Stimulated activated naive CD8-positive, alpha-beta T cell treated with anti-CD3 and anti-CD28 coated beads, Interleukin-15, Interleukin-2, amounts not matched to agents 100 U/mL and 50 U/mL, for 24 hours (primary cell): ENCODE results near the gene ZZZ3.
"Not testable (repeated sequence)": the region's sequence is repeated elsewhere in the genome, so short reads cannot be mapped to it uniquely, and the experiment has no call there.

Experiments
- ATAC-seq: fragments of 150-1000 bp; cut with Tn5 transposase; one replicate; pipeline ENCODE4 v1.10.0; 2021
- DNase-seq: peaks from one replicate; pipeline ENCODE4 v3.0.0; 2021

Gene ZZZ3

DNA sequence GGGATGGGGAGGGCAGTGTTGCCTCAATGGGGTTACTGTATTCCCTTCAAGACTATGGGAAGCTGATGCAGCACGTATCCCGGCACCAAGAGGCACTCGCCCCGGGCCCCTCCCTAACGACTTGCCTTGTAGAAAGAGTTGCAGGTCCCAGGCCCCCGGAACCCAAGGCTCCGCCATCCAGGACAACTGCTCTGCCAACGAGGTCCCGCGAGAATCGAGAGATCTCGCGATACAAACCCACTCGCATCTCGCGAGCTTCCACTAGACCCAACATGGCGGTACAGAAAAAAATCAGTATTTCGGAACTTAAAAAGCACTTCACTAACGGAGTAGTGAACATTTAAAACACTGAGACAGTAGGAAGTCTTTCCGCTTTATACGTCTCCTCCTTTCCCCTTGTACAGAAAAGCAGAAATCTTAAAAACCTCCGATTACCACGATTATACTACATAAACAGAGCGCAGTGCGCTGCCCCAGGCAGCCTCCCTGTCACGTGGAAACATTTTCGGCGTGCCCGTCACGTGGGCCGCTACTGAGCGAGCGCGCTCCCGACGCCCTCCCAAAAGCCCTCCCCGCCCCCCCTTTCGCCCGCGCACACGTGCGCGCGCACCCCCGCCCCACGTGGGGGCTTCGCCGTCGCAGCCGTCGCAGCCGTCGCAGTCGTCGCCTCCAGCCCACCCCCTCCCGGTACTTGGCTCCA is at the start of gene ZZZ3:
Gene ZZZ3 (minus strand): TSS at position 199 of the 700 bp plus-strand sequence. CDS start 49,304 bp downstream, outside the sequence.
- DNase-seq (peak; percentile 89), ATAC-seq (peak; percentile 75)

DNA sequence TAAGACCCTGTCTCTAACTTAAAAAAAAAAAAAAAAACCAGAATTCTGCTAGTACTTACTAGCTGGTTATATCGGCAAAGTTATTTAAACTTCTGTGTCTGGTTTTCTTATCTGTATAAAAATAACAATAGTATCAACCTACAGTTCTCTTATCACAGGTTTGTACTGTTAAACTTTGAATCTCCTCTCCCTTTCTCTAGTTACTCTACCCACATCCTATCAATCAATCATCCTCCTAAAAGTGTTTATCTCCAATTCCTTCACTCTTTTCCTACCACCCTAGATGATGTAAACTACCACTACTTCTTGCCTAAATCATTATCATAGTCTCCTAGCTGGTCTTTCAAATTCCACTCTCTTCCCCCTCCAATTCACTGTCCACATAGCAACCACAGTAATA is 49.6 kb upstream of the ZZZ3 start:
- ATAC-seq: no peak
- DNase-seq: no peak

DNA sequence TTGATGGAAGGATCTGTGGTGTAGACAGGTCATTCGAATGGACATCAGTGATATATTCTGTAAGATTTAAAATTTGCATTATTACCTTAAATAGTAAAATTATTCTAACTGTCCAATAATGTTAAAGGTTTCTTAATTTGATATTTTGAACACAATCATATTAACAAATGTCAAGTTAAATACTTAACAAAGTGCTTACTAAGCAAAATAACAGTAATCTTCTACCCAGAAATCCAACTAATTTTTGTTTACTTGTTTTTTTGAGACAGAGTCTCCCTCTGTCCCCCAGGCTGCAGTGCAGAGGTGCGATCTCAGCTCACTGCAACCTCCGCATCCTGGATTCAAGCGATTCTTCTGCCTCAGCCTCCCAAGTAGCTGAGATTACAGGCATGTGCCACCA is 43.2 kb upstream of the ZZZ3 start:
- ATAC-seq (no peak), DNase-seq (no peak)

DNA sequence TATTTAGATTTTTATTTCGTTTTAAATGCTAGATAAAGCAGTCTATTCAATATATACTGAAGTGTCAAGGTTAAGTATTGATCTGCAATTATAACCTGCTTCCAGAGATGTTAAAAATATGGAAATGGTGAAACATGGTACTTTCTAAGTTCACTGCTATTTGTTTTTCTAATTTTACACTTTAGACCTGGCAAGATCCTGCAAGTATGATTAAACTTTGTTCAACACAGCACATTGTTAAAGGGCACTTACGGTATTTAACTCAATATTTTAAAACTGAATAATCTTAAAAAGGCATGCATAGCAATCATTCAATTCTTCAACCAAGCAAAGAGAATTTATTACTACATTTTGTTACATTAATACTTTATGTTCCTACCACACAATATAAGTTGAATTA is 35.7 kb upstream of the ZZZ3 start:
- no peak for ATAC-seq
- DNase-seq: no peak

DNA sequence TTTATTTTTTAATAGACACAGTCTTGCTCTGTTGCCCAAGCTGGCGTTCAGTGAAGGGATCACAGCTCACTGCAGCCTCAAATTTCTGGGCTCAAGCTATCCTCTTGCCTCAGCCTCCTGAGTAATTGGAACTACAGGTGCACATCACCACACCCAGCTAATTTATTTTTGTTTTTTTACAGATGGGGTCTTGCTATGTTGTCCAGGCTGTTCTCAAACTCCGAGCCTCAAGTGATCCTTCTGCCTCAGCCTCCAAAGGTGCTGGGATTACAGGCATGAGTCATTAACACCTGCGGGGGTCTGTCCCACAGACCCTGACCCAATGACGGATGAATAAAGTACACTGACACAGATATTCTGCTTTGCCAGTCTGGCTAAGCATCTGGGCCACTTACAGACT is 33.6 kb upstream of the ZZZ3 start:
- no peak for DNase-seq

DNA sequence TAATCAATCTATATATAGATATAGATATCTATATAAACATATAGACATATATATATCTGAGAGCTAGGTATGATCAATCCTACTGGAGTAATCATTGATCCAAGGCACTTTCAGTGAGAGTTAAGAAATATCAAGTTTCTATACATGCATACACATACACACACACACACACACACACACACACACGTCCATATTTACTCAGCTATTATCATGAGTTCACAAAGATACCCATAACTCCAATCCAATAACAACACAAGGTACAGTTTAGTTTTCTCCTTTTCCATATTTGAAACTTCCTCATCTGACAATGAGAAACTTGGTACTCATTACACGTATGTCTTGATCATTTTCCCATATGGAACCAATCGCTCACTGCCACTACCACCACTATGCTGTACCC is 27.3 kb upstream of the ZZZ3 start:
- DNase-seq: no peak
- no peak for ATAC-seq

More for the DNA sequence above, 33.6 kb upstream of the ZZZ3 start:
- ATAC-seq: no peak

DNA sequence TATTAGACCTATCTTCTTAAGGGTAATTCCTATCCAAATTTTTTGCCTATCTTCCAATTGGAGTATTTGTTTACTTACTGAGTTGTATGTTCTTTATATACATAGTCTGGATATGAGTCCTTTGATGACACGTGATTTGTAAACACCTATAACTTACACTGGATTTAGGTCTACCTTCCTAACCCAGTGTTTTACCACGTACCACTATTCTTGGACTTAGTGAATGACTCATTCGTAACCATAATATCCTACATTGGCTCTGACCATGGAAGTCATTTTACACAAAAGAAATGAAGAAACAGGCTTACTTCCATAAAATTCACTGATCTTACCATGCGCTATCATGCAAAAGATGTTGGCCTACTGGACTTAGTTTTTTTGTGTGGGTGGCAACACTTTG is 23.9 kb upstream of the ZZZ3 start:
- no peak for DNase-seq
- no peak for ATAC-seq

DNA sequence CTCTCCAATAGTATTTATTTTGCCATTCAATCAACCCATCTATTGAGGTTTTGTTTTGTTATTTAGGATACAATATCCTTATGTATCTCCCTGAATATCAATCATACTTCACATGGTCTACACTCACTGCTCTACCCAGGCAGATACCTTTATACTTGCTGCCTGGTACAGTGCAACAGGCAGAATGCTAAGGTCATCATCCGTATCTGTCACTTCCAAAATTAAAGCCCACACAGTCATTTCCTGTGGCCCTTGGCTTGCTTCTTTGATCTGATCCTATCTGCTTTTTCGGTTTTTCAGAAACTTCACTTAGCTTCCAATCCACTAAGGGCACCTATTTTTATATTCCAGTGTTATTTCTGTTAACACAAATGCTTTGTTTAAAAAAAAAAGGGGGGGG is 22.3 kb upstream of the ZZZ3 start:
- DNase-seq: no peak
- ATAC-seq: no peak

DNA sequence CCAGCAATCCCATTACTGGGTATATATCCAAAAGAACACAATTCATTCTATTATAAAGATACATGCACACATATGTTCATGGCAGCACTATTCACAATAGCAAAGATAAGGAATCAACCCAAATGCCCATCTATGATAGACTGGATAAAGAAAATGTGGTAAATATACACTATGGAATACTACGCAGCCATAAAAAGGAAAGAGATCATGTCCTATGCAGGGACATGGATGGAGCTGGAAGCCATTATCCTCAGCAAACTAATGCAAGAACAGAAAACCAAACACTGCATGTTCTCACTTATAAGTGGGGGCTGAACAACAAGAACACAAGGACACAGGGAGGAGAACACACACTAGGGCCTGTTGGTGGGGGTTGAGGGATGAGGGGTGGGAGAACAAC is 17.2 kb upstream of the ZZZ3 start:
- not testable (repeated sequence) for DNase-seq, ATAC-seq

DNA sequence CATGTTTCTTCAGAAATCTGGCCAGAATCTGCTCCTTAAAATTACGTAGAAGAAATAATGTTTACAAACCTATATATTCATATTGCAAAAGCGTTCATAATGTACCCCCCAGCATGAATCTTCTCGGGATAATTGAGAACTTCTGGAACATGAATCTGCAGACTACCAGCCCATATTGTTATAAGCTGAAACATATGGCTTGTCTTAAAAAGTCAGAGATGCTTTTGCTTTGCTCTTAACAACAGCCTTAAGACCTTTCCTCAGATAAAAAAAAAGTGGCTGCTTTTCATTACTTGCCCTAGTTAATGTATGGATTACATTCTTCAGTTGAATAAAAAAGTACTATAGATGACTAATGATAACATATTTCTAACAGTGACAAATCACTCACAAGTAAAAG is 15.0 kb upstream of the ZZZ3 start:
- DNase-seq (no peak), ATAC-seq (no peak)

DNA sequence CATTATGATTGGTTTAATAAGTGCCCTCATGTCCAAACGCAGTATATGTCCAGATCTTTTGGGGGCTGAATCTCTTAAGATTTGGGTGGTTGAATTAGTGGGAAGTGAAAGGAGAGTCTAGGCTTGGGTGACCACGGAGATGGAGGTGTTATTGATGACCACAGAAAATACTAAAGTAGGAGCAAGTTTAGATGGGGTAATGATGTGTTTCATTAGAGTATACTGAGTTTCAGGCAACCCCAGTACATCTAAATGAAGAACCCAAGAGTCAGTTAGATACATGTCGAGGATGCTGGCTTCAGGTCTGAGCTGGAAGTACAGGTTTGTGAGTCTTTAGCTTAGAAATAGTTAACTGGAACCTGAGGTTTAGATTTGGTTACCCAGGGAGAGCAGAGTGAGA is 6.5 kb upstream of the ZZZ3 start:
- no peak for DNase-seq
- no peak for ATAC-seq

DNA sequence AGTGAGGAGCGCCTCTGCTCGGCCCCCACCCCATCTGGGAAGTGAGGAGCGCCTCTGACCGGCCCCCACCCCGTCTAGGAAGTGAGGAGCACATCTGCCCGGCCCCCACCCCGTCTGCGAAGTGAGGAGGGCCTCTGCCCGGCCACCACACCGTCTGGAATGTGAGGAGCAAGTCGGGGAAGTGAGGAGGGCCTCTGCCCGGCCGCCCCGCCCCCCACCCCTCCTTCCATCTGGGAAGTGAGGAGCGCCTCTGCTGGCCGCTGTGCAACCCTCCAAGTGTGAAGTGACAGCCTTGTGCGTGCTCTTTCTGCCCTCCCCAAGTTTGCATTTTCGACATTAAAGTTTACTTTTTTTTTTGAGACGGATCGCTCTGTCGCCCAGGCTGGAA is 5.1 kb upstream of the ZZZ3 start:
- no peak for ATAC-seq
- DNase-seq: peak; percentile 28

DNA sequence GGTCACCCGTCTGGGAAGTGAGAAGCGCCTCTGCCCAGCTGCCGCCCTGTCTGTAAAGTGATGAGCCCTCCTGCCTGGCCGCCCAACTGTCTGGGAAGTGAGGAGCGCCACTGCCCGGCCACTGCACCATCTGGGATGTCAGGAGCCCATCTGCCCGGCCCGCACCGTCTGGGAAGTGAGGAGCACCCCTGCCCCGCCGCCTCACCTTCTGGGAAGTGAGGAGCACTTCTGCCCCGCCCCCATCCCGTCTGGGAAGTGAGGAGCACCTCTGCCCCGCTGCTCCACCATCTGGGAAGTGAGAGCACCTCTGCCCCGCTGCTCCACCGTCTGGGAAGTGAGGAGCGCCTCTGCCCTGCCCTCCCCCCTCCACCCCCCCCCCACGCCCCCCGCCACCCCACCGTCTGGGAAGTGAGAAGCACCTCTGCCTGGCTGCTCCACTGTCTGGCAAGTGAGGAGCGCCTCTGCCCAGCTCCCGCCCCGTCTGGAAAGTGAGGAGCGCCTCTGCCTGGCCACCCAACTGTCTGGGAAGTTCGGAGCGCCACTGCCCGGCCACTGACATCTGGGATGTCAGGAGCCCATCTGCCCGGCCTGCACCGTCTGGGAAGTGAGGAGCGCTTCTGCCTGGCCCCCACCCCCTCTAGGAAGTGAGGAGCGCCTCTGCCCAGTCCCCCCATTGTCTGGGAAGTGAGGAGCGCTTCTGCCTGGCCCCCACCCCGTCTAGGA is 4.5 kb upstream of the ZZZ3 start:
- DNase-seq (no peak), ATAC-seq (no peak)

DNA sequence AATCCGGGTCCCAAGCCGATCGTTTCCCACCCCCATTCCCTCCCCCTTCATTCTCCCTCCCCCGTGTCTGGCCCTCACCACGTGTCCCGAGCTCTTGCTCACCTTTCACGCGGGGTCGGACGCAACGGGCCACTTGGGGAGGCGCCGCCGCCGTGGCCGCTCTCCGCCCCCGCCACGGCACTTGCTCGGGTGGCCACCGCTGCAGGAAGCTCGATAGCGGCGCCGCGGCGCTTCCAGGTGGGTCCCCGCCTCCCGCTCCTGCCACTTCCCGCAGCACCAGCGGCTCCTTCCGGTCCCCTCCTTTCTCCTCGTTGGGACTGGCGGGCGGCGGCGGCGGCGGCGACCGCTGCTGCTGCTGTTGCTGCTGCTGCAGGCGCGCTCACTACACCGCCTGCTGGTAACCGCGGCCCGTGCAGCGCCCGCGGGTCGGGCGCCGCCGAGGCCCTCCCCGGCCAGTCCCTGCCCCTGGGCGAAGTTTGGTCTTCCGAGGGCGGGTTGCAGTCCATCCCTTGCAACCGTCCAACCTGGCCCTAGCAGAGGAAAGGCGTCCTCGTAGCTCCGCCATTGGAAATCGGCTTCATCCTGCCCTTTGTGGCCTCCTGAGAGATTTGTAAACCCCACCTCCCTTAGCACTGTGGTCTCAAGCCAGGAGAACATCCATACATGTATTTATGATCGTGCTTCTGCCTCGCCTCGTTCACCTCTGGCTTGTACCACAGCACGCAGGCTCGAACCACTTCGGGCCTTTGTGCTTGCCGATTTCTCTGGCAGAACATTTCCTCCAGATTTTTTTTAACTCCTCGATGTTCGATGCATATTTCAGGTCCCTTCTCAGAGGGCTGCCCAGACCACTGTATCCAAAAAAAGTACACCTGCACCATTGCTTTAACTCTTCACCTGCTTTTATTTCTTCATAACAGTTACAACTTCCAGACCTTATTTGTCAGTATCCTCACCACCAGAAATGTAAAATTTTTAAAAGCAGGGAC is 996 bp upstream of the ZZZ3 start:
- peak; percentile 80 for ATAC-seq

DNA sequence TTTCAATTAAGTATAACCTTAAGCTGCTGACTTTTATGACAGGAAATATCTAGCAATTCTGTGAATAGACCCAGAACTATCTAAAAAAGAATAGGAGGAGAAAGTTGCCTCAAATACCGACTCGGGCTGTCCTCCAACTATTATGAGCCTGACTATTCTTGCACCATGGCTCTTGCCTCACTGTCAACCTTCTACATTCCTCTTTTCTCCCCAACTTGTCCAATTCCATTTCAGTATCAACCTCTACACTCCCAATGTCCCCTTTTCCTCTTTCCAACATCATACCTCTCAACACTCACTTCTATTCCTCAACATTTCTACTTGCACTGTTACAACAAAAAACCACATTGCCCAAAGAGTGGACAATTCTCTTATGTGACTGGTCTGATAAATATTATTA is 2.3 kb downstream of the ZZZ3 start:
- DNase-seq: no peak
- no peak for ATAC-seq

More for the DNA sequence above, 996 bp upstream of the ZZZ3 start:
- DNase-seq: peak; percentile 94

DNA sequence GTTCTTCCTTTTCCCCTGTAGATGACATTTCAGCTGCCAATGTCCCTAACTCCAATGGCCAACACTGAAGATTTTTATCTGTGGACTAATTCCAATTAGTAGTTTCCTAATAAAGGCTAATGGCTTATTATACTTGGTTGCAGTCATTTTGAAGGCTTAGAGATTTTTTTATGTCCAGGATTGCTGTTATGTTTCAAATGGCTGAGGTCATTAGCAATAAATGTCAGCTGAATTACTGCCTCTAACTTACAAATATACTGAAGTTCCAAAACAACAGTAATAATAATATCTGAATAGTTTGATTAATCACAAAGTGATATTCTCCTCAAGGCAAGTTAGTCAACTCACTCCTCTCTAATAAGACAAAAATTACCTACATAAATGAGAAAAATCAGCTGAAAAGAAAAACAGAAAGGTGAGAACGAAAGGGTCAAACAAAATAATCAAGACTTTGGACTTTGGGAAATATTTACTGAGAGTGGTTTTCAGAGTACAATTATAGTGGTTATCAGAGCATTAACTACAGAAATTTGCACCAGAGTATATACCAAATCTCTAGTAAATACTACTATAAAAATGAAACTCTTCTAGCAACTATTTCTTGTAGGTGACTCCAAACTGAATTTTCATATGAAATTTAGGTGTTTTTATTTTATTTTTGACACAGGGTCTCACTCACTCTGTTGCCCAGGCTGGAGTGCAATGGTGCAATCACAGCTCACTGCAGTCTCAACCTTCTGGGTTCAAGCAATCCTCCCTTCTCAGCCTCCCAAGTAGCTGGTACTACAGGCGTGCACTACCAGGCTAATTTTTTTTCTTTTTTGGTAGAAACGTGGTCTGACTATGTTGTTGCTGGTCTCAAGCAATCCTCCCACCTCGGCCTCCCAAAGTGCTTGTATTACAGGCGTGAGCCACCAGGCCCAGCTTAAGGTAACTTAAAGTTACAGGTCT is 3.5 kb downstream of the ZZZ3 start:
- no peak for ATAC-seq

DNA sequence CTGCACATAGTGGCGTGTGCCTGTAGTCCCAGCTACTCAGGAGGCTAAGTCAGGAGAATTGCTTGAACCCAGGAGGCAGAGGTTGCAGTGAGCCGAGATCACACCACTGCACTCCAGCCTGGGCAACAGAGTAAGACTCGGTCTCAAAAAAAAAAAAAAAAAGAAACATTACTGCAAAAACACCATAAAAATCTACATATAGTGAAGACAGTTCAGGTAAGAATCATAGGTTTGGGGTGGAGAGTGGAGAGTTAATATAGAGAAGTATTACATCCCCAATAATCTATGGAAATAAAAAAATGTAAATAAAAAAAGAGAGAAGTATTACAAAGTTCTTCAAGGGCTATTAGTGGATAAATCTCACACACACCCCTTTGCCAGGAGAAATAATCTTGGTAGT is 7.7 kb downstream of the ZZZ3 start:
- not testable (repeated sequence) for ATAC-seq, DNase-seq

More for the DNA sequence above, 3.5 kb downstream of the ZZZ3 start:
- no peak for DNase-seq

DNA sequence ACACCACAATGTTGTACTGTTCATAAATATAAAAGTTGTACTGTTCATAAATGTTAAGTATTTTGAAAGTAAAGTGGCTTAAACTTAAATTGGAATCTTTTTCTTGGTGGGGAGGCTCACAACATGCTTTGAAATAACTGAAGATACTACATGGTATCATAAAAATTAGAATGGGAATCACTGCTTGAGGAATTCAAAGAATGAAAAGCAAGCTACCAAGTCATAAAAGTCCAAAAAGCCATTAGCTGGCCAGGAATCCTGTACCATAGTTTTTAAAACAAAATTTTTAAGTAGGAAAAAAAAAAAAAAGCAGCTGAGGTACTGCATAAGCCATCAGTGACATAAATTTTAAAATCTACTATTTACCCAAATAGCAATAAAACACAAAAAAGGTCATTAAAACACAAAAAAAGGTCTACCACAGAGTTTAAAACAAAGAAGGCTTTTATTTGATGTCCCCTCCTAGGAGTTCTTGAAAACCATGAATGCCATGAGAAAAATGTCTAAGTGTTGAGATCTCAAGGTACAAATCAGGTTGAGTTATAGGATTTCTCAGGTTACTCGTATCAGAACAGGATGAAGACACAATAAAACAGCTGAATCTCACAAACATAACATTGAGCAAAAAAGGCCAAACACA is 8.6 kb downstream of the ZZZ3 start:
- DNase-seq (no peak), ATAC-seq (no peak)

DNA sequence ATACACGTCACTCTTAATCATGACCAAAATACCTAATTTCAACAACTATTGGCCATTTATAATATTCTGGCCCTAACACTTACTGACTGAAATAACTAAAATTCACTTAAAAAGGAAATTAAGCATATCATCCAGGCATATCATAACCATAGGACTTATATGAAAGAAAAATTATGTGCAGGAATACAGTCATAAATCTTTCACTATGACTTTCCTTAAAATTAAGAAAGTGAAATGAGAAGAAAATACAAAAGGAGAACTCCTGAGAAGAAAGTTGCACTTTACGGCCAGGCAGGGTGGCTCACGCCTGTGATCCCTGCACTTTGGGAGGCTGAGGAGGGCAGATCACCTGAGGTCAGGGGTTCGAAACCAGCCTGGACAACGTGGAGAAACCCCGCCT is 9.4 kb downstream of the ZZZ3 start:
- DNase-seq (no peak), ATAC-seq (no peak)

DNA sequence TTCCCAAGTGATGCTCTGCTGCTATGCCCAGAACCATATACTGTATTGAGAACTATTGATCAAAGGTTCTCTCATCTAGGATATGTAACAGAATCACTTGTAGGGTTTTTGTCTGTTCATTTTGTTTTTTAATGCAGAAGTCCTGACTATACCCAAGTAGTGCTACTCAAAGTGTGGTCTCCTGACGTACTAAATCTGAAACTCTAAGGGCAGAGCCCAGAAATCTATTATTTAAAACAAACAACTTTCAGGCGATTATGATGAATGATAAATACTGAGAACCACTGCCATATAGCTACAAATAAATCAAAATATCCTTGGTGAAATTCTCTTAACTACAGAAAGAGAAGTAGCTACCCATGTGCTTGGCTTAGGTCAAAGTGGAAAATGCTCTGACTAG is 10.1 kb downstream of the ZZZ3 start:
- ATAC-seq (no peak), DNase-seq (no peak)

DNA sequence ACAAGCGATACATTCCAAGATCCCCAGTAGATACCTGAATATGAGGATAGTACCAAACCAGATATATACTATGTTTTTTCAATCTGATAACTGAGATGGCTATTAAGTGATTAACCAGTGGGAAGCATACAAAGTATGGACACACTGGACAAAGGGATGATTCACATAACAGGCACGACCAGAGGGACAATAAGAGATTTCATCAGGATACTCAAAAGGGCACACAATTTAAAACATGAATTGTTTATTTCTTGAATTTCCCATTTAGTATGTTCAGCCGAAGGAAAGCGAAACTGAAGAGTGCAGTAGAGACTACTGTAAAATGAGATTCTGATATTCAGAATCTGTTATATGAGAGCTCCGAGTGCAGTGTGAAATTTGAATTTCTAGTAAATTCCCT is 10.6 kb downstream of the ZZZ3 start:
- no peak for ATAC-seq
- DNase-seq: no peak
